Activated CD4-positive, alpha-beta T cell treated with anti-CD3 and anti-CD28 coated beads, Interleukin-2, Interleukin-4, amounts not matched to agents 100 ng/mL and 50 ng/mL, durations not matched to agents 16 hours and 8 hours (primary cell): ENCODE measurements around the gene CES1.
"Not testable (repeated sequence)": the region's sequence is repeated elsewhere in the genome, so short reads cannot be mapped to it uniquely, and the experiment has no call there.

Experiments used
- DNase-seq: peaks from one replicate; pipeline ENCODE4 v3.0.0-alpha.2; 2020; ENCODE audit warnings: low spot score

Gene CES1

GRCh38 chr16:55832773-55833691 lies at the start of gene CES1:
Gene CES1, minus strand, starts transcription at chr16:55833096. Its CDS starts 41 bp downstream, at chr16:55833055.
- no peak for DNase-seq

GRCh38 chr16:55876854-55877253 lies 44.0 kb upstream of the CES1 start:
- no peak for DNase-seq

DNA sequence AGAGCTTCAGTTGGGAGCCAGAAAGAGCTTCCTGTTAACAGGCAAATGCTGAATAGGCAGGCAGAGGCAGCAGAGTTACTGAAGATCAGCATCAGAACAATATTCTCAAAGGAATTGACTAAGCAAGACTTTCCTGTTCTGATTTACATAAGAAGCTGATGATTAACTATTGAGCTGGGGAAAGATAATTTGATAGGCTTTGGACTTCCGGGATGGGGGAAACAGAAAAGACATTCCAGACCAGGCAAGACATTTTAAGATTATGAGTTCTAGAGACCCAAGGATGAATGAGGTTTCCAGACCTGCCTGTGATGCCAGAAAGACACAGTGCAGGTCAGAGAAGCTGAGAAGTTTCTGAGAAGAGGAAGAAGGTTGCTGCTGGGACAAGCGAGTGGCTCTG lies 42.4 kb upstream of the CES1 start, which contains the start of gene CES5A:
Gene CES5A, minus strand, starts transcription at position 101 of the 400 bp plus-strand sequence. CDS start 152 bp downstream, outside the sequence.
- no peak for DNase-seq

DNA sequence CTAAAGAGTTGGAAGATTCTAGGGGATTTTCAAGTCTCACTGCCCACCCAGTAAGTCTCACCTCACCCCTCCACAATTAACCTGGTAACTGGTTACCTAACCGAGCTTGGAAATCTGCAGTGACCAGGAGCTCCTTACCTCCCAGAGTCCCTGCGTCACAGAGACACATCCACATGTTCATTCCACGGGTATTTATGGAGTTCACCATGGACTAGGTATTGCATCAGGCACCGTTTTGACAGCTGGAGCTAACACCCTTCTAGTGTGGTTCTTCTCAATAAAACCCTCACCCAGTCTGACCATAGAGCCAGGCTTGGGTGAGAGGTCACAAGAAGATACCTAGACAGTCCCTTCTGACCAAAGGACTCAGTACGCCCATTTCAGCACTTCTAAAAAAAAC lies 40.2 kb upstream of the CES1 start:
- DNase-seq: no peak

- no peak for DNase-seq
Measured at GRCh38 chr16:55872130-55872529, 39.2 kb upstream of the CES1 start.

GRCh38 chr16:55871411-55872038 lies 38.6 kb upstream of the CES1 start:
- DNase-seq: no peak

DNA sequence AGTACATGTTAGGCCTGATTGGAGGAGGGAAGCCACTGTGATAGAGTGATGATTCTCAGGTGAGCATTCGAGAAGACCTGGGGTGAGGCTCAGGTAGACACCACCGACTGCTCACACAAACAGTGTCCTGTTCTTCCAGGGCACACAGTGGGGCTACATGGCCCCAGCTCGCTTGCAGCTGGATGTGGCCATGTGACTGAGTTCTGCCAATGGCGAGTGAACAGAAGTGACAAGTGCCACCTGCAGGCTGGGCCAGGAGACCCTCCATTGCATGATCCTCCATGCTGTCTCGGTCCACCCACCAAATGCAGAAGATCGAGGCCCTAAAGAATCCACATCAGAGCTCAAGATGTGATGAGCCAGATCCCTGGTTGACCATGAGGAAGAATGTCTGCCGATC lies 36.1 kb upstream of the CES1 start:
- DNase-seq: no peak

GRCh38 chr16:55868137-55868536 lies 35.2 kb upstream of the CES1 start:
- DNase-seq: no peak

DNA sequence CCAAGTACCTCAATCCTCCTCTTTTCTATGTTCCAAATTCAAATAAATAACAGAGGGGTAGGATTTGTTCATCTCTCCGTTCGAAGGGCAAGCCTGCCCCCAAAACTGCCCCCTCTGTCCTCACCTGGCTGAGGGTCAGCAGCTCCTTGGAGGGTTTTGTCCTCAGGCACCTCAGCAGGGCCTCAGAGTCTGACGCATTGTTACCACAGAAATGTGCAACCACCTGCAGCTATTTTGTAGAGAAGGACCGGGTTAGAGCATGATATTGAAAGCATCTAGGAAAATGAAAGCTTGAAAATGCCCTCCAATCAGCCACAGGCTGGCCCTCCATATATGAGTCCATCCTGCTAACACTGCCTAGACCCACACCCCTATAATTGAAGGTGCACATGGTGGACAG lies 28.4 kb upstream of the CES1 start:
- no peak for DNase-seq

GRCh38 chr16:55857650-55858049 lies 24.8 kb upstream of the CES1 start:
- DNase-seq: not testable (repeated sequence)

- no peak for DNase-seq
Measured at GRCh38 chr16:55856950-55857349, 24.1 kb upstream of the CES1 start.

- no peak for DNase-seq
Measured at GRCh38 chr16:55853114-55853513, 20.2 kb upstream of the CES1 start.

DNA sequence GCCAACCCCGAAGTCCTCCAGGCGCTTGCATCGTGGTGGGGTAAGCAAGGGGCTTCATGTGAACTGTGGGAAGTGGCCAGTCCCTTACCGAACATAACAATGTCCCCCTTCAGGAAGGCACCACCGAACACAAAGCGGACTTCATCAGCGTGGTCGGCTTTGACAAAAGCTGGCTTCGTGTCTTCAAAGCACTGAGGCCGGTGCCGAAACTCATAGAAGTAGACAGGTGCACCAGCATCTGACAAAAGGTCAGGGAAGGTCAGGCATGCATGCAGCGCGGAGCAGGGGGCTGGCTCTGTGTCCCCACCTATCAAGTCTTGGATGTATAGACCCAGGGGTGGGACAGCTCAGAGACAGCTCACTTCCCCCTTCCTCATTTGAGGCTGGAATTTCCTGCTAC lies 16.6 kb upstream of the CES1 start:
- DNase-seq: no peak

DNA sequence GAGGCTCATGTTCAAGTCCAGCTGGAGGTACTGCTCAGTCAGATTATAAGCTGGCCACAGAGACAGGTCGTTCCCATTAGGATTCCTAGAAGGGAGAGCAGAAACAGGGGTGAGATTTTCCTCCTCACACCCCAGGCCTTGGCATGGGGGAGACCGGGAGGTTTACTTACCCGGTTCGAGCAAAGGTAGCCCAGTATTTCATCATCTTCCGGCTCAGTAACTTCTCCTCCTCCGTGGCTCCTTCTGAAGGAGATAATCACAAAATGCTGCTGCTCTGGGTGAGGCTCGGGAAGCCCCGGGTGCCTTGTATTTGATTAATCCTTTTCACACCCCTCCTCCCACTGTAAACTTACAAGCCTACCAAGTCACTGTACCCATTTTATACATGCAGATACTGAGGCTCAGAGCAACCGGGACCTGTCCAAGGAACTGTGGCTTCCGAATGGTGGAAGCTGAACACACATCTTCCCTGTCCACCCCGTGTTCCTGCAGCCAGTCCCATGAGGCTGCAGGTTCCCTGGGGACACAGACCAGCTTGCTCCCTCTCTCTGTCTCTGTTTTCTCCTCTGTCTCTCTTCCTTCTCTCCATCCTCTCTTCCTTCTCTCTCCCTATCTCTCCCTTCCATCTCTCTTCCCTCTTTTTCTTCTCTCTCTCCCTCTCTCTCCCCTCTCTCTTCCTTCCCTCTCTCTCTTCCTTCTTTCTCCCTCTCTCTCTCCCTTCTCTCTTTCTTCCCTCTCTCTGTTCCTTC lies 13.9 kb upstream of the CES1 start:
- DNase-seq: no peak

DNA sequence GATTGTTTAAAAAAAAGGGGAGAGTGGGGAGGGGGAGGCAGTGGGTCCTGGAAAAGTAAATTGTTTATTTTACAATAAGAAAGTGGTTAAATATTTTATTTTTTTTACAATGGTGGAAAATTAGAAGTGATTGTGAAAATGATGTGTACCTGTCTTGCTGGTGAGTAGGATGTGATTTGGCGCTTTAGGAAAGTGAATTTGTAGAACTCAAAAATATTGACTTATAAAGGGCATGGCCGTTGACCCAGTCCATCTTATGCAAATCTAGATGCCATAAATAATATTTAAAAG lies 10.2 kb upstream of the CES1 start:
- no peak for DNase-seq

DNA sequence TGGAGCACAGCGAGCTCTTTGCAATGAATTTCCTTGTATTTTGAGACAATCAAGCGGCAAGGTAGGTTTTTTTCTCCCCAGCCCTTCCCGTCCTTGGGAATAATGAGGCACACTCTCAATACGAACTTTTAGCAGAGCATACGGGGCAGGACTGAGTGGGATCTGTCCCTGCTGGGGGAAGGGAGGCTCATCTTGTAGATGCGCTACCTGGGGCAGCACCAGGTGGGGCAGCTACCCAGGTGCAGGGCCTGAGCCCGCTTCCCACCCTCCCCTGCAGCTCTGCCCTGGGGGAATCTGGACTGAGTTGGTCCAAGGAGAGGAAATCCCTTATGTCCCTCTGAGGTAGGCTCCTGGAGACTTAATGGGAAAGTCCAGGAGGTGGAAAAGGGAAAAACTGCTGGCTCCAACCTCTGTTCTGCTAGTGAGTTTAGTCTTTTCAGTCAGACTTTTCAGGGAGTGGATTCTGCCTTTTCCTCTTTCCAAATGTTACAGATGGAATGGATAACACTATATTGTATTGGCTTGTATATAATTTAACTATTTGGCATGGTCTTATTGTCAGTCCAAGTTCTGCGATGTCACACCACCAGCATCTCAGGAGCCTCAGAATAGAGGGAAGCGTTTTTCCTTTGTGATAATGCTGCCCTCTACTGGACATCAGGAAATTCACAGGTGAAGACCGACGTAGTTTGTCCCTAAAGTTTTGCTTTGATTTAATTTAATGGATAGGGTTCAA lies 9.6 kb upstream of the CES1 start:
- DNase-seq: peak; percentile 43

- DNase-seq: no peak
Measured at GRCh38 chr16:55839115-55839514, 6.2 kb upstream of the CES1 start.

DNA sequence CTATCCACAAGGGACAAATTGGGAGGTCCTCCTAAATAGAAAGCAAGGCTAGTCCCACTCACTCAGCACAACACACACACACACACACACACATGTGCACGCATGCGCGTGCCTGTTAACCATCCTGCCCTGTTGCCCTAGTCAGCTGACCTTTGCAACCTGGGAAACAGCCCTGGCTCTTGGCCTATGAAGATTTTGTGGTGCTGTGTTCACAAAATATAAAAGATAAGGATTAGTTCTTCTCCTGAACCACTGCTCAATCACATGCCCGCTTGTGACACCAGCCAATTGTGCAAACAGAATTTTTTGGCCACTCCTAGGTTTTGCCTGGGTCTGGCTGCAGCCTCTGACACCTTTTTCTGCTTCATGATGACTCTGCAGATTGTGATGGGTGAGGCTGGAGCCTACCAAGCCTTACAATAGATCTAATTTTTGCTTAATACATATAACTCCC lies 3.3 kb upstream of the CES1 start:
- DNase-seq: no peak

- no peak for DNase-seq
Measured at GRCh38 chr16:55835581-55835980, 2.7 kb upstream of the CES1 start.

- DNase-seq: not testable (repeated sequence)
Measured at GRCh38 chr16:55835173-55835572, 2.3 kb upstream of the CES1 start.

- DNase-seq: no peak
Measured at GRCh38 chr16:55834049-55834448, 1.2 kb upstream of the CES1 start.

GRCh38 chr16:55832425-55832772 lies 497 bp downstream of the CES1 start:
- no peak for DNase-seq
